SHP77 treated with DMSO at 0.1 percent for 48 hours (cell line): ENCODE results near the gene LUM.

Source experiments
- DNase-seq: peaks from one replicate; lab custom pipeline; 2025; lab: John Stamatoyannopoulos, UW

The LUM gene

GRCh38 chr12:91111366-91112325, at the start of gene LUM:
TSS of gene LUM (minus strand) at chr12:91111494. CDS start at chr12:91108979, 2,515 bp downstream.
- DNase-seq = no peak

DNA sequence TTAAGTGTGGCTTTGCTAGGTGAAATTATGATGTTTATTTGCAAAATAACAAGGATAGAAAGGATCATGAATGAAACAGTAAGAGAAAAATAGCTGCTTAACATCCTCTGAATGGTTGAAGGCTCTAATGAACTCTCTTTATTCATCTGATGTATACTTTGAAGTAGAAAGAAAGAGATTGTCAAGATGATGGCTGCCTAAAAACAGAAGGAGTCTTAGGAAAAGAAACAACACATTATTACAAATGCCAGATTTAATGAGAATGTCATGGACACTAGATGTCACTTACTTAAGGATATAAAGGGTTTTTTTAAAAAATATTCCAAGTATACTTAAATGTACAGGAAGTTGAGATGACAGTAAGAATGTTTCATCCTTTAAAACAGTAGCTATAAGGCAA, 49.7 kb upstream of the LUM start:
- no peak for DNase-seq

DNA sequence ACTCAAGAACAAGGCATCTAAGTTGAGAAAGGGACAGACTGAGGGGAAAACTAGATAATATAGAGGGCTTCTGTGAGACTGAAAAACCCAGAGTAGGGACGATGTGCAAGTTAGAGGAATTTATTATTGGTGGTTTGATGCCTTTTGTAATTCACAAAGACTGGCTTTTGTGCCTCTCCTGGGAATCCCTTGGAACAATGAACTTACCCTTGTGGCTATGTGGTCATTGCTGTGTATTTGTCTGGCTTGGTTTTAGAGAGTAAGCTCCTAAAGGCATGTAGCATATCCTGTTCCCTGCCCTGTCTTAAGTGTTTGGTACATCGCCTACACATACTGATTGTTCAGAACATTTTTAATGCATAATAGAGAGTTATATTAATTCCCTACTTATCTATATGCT, 44.7 kb upstream of the LUM start:
- no peak for DNase-seq

GRCh38 chr12:91154131-91154530, 42.8 kb upstream of the LUM start:
- no peak for DNase-seq

- no peak for DNase-seq
Measured at GRCh38 chr12:91144053-91144452, 32.8 kb upstream of the LUM start.

DNA sequence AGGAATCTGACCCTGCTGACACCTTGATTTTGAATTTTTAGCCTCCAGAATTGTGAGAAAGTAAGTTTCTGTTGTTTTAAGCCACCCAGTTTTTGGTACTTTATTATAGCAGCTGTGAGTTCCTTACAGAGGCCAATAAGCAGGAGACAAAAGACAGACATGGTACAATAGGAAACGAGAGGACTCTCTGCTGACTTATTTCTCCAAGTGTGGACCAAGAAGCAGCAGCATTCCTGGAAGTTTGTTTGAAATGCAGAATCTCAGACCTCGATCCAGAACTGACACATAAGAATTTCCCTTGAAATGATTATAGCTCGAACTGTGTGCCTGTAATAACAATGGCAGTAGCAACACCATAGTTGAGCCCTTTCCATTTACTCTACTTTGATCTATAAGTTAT, 31.9 kb upstream of the LUM start:
- no peak for DNase-seq

DNA sequence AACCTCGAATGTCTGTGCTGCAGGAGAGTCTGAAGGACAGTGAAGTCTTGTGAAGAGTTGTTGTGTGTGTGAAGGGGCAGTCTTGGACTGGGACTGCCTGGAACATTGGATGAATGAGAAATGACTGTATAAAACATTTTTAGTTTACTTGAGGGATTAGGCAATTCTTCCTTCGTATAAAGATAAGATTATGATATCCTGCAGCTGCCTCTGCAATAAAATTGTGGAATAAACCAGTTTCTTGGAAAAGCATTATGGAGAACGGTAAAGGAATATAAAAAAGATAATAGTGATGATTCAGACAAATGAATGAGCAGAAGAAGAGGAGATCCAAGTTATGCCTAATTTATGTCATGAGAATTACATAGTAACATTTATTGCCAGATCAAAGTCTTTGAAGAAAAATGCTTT, 30.9 kb upstream of the LUM start:
- DNase-seq = no peak

GRCh38 chr12:91140026-91140931, 29.0 kb upstream of the LUM start:
- DNase-seq = no peak

DNA sequence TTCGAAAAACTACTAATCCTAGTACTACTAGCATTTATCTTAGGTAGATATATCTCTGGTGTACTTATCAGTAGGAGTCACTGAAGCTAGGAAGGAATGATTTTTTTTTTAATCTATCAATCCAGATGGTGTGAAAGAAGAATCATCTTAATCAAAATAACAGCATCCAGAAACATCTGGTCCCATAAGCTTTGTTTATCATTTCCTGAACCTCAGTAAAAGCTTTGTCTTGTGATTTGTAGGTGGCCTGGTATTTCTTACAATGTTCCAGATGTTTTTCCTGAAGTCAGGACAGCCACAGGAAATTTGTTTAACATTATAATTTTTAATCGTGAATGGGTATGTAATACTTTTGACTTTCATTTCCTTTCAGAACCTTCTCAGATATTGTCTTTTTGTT, 28.0 kb upstream of the LUM start:
- DNase-seq = no peak

- DNase-seq = no peak
Measured at GRCh38 chr12:91138337-91138920, 27.1 kb upstream of the LUM start.

- DNase-seq = no peak
Measured at GRCh38 chr12:91133871-91134270, 22.6 kb upstream of the LUM start.

GRCh38 chr12:91129662-91130362, 18.5 kb upstream of the LUM start:
- no peak for DNase-seq

DNA sequence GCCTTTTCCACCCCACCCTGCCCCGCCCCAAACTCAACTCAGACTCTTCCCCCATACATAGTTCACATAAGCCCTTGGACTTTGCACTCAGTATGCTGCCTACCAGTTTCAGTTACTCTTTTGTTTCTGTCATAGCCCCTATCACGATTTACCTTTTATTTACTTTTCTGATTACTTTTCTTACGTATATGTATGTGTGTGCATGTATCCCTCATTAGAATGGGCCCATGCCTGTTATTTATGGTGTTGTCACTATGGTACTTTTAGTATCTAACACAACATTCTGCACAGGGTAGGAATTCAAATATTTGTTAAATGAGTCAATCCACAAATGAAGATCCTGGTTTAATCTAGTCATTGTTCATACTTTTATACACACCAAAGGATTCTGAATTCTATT, 16.5 kb upstream of the LUM start:
- no peak for DNase-seq

- no peak for DNase-seq
Measured at GRCh38 chr12:91127306-91127705, 16.0 kb upstream of the LUM start.

DNA sequence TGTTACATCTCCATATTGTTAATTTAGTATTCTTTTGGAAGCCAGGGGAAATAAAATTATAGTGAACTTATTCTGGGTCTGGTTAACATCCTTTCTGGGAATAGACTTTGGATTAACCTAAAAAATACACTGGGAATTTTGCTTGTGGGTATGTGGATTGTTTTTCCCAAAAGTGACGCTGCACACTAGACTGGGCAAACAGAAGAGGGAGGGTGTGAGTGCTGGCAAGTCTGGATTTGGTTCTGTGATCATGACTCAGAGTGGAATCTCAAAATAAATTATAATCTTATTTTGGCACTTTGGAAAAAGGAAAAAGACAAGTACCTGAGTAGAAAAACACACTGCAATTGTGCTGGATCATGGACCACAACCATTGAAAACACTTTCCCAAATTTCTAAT, 15.2 kb upstream of the LUM start:
- DNase-seq = no peak

DNA sequence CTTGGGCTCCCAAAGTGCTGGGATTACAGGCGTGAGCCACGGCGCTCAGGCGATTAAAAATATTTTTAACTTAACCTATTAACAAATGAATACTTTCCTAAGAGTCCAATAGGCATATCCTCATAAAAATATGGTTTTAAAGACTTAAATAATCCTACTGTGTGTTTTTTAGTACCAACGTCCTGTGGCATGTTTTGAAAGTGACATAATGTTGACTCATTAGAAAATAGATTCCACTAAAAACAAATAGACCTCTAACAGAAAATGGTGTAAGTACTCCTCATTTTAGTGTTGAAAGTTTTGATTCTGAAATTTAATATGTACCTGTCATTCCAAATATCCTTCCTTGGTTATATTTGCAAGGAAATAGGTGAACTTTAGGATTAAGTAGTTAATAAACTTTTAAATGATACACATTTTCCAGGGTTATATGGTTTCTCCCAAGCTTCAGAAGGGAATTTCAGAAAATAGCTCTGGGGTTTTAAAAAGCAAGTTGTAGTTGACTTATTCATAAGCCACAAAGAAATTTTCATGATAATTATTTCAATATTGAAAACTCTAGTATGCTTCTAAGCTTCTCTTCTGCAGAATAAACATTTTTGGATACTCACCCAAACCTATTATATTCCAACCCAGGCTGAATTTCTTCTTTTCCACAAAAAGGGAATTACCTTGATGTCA, 12.1 kb upstream of the LUM start:
- DNase-seq = no peak

DNA sequence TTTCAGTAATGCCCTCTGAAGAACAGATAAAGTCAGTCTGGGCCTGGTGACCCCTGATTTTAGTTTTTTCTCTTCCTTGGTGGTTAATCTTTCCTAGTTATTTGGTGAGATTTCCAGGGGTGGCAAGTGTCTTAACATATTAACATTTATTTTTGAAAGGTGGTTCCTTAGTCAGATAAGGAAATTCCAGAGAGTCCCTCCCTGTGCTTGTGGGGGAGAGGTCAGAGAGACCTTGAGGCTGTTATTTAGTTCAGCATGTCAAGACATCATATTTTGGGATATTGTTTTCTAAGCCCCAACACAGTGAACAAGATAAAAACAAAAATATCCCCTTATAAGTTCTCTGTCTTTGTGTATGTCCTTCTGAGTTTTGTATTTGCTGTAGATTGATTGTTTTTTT, 9.5 kb upstream of the LUM start:
- no peak for DNase-seq

DNA sequence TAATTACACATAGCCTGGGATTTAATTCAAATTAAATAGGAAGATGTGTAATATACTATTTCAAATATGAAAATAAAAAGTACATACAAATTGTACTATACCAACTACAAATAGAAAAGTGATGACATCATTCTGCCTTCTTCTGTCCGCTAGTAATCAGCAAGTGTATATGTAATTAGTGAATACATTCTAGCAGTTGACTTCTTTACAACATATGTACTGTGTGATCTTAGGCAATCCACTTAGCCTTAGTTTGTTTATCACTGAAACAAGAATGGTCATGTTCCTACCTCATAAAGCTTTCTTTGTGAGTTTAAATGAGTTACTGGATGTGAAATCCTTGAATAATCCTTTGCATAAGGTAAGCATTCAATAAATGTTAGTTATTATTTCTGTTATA, 7.8 kb upstream of the LUM start:
- DNase-seq = no peak

DNA sequence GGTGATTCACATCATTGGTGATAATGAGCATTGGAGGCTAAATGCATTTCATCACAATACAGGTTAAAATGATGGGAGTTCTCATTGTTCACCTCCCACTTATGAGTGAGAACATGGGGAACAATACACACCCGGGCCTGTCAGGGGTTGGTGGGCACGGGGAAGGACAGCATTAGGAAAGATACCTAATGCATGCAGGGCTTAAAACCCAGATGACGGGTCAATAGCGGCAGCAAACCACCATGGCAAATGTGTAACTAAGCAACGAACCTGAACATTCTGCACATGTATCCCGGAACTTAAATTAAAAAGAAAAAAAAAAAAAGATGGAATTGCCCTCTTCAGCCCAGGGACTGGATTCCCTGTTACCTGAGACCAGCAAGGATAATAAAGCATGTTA, 2.3 kb upstream of the LUM start:
- DNase-seq = no peak

DNA sequence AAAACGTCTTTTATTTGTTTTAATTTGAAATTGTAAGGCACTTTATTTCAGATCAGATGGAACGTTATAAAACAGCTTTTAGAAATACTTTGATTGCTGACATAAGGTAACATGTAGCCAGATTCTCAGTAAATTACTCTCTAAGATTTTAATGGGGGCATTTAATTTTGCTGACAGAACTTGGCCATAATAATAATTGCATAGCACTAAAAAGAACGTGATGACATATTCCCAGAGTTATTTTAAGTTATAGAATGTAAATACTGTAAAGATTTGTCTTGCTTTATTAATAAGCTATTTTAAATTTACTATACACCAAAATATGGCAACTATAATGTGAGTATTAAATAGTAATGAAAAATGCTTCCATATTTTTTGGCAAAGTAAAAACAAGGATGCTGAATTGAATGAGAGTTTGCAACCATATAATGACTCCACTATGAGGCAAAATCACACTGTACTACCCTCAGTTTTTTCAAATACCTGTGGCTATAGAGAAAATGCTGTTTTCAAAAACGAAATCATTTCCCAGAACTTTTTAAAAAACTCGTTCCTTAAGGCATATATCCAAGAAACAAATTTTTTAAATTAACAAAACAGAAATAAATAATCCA, 876 bp downstream of the LUM start:
- DNase-seq = no peak
